Subcutaneous adipose tissue (tissue), 4 donors: ENCODE data around the gene PCMTD2. TPM values are rescaled to one million over a fixed set of nuclear protein-coding genes. Genes with fewer than 3 reads are reported as not detected.

ENCODE experiments used
- CTCF ChIP-seq: fragments of 450-650 bp; IDR thresholded peaks from one replicate; pipeline ENCODE4 v1.5.1; 2016; ENCODE audit warnings: low read depth, mild to moderate bottlenecking, control low read depth, antibody characterized with exemption, moderate library complexity
- total RNA-seq, 4 donors: library from RNA; depleted of rRNA; stranded (reverse); fragments of >200 nt; gene quantifications; one replicate each; pipeline ENCODE4 v1.1.0, GENCODE V29; 2016

PCMTD2 gene
- total RNA-seq, 4 donors from 2014 or later: 39.1 to 76.2 (median 58.3) TPM

DNA sequence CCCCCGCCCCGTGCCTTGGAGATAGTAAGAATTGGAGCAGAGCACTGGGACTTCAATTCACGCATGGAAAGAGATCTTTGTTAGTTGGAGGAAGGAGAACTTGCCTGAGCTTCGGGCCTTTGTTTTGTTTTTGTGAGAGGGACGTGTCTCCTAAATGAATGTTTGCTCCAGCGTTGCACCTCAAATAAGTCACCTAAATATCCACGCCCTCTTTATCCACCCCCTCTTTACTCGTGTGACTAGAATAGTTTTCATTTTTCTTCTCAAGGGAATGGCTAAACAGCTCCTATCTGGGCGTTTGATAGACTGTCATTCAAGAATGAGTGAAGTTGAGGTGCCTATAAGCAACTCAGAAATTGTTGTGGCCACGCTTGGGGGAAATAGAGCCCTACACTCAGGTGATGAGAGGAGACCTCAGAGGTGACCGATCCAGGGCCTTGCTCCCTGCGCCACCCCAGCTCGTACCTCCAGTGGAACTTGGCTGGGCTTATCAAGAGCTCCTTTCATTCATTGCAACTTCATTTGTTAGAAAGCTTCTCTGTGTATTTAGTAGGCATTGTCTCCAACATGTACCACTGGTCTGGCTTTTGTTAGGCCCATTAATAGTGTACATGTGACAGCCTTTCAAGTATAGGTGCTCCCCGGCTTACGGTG lies 861 bp downstream of the PCMTD2 start:
- no peak for TF ChIP-seq CTCF

- TF ChIP-seq CTCF: no peak
Measured at GRCh38 chr20:64257107-64257757, 1.7 kb downstream of the PCMTD2 start.

GRCh38 chr20:64258071-64258823 lies 2.7 kb downstream of the PCMTD2 start:
- TF ChIP-seq CTCF: no peak

DNA sequence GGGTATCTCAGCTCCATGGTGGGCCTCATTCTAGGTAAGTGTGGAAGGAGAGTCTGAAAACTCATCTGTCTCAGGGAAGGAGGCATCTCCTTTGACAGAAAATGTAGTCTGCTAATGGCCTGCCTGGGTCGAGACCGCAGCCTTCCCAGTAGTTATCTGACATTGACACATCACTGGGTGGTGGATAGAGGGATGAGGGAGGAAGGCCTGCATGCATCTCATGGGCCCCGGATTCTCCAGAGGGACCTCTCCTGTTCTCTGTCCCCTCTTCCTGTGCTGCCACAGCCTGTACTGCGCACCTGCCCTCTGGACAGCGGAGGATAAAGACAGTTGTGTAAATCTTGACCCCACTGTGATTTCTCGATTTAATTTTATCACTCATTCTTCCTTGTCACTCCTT lies 4.7 kb downstream of the PCMTD2 start:
- TF ChIP-seq CTCF: no peak

DNA sequence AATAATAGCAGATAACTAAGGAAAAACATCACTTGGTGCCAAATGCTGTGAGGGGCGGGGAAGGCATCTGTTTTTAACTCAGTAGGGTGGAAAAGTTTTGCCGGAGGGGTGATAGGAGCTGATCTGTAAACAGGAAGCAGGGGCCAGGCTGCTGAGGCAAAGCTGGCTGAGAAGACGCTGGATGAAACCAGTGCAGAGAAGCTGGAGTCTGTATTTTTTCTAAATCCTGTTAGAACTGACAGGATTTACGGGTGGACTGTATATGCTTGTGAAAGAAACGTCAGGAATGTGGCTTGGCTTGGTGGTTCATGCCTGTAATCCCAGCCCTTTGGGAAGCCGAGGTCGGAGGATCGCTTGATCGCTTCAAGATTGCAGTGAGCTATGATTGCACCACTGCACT lies 5.6 kb downstream of the PCMTD2 start:
- no peak for TF ChIP-seq CTCF

GRCh38 chr20:64264091-64264490 lies 8.5 kb downstream of the PCMTD2 start:
- TF ChIP-seq CTCF: no peak

DNA sequence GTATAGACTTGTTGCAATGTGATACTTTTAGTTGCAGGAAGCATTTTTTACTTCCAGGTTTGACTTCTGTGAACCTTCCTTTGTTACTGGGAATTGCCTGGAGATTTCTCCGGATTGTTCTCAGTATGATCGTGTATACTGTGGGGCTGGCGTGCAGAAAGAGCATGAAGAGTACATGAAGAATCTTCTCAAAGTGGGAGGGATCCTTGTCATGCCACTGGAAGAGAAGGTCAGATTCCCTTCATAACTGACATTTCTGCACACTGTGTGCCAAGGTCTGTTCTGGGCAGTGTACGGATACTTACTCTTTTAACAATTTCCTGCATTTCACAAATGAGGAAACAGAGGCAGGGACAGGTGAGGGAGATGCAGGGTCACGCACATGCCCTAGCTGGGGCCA lies 9.7 kb downstream of the PCMTD2 start:
- TF ChIP-seq CTCF: no peak
